AG09319 (cell line): ENCODE results near the gene NAB1.

ENCODE experiments used
- DNase-seq: peaks from one replicate; pipeline ENCODE4 v3.0.0-alpha.2; 2010; ENCODE audit warnings: low read depth; ENCODE audit errors: extremely low read depth
- TF ChIP-seq, protein P1 (sequence below): IDR thresholded peaks from 2 replicates; pipeline ENCODE4 v1.5.1; 2011; ENCODE audit warnings: low read depth, mild to moderate bottlenecking, inconsistent platforms, low read length, moderate library complexity

Gene NAB1

DNA sequence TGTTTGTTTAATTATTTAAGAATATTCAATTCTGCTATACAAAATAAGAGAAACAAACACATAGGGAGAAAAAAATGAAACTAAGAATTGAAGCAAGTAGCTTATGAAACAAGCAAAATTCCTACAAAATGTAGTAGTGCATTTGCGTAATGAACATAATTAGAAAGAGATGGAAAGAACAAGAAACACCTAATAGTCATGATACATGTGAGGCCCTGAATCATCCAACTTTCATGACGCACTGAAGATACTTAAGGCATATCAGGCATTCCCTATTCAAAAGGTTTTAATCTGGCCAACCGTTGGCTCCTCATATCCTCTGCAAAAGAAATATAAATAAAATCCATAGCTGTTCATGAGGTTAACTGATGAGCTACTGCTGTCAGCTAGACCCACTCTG, 14.5 kb upstream of the NAB1 start:
- DNase-seq, result peak; percentile 72
- TF ChIP-seq, protein P1, sequence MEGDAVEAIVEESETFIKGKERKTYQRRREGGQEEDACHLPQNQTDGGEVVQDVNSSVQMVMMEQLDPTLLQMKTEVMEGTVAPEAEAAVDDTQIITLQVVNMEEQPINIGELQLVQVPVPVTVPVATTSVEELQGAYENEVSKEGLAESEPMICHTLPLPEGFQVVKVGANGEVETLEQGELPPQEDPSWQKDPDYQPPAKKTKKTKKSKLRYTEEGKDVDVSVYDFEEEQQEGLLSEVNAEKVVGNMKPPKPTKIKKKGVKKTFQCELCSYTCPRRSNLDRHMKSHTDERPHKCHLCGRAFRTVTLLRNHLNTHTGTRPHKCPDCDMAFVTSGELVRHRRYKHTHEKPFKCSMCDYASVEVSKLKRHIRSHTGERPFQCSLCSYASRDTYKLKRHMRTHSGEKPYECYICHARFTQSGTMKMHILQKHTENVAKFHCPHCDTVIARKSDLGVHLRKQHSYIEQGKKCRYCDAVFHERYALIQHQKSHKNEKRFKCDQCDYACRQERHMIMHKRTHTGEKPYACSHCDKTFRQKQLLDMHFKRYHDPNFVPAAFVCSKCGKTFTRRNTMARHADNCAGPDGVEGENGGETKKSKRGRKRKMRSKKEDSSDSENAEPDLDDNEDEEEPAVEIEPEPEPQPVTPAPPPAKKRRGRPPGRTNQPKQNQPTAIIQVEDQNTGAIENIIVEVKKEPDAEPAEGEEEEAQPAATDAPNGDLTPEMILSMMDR, result no peak

DNA sequence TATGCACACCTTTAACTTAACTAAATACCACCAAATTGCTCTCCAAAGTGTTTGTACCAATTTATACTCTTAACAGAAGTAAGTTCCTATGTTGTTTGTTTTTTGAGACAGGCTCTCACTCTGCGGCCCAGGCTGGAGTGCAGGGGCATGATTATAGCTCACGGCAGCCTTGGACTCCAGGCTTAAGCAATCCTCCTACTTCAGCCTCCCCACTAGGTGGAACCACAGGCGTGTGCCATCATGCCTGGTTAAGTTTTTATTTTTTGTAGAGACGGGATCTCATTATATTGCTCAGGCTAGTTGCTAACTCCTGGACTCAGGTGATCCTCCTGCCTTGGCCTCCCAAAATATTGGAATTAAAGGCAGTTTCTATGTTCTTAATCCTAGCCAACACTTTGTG, 13.1 kb upstream of the NAB1 start:
- no peak for DNase-seq
- TF ChIP-seq, protein P1, result no peak

DNA sequence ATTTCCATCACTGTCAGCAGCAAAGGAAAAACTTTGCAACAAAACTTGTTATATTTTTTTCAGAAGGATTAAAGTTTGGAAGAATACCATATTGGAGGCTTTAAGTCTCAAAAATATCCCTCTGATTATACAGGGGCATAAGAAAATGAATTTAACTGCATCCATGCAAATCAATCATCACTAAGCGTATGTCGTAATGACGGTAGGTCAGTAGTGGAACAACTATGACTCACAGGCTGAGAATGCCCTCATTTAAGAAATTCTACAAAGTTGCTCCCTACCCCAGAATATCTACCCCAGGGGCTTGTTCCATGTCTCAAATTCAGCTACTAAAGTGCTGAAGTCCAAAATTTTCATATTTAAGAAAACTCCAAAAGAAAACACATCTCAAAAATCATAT, 12.5 kb upstream of the NAB1 start:
- no peak for DNase-seq
- TF ChIP-seq, protein P1, result no peak

DNA sequence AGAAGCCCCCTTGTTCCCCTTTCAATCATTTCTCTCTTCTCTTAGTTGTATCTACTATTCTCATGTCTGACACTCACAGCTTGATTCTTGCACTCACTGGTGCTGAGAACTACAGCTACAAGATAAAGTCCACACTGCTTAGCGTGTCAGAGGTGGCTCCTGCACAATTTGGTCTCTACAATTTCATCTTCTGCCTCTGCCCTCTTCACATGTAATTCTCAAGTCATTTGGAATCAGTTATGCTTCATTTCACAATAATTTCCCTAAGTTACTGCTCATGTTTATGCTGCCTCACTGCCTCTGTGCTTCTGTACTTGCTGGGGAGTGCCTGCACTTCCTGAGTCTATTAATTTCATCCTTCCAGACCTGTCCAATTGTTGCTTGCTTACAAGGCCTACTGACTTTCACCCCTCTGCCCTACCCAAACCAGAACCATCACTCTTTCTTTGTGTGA, 11.6 kb upstream of the NAB1 start:
- no peak for DNase-seq
- TF ChIP-seq, protein P1, result no peak

DNA sequence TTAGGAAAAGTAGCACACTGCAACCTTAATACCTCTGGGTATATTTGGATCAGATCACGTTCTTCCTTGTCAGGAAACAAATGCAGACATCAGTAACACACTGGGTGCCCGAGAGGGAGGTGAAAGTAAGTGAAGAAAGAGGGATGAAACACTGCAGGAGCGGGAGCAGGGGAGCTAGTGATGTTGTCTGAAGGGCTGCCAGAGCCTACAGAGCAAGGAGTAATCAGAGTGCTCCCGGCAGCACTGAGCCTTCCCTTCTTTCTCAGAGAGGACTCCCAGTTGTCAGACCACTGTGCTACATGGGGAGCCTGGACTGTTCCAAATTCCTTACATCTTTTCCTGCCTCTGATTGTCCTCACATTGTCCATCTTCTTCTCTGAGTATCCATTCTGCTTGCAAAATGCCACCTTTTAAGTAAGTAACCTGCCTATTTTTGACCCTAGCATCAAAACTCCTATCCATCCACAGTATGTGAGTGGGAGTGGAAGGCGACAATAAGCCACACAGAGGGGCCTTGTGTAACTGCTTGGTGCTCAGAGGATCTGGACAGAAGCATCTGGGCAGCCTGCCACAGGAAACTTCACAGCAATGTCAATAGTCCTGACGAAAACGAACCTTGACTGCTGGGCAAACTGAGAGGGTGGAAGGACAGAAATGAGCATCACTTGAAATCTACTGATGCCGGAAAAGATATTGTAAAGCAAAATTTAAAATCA, 10.8 kb upstream of the NAB1 start:
- no peak for DNase-seq
- TF ChIP-seq, protein P1, result no peak

DNA sequence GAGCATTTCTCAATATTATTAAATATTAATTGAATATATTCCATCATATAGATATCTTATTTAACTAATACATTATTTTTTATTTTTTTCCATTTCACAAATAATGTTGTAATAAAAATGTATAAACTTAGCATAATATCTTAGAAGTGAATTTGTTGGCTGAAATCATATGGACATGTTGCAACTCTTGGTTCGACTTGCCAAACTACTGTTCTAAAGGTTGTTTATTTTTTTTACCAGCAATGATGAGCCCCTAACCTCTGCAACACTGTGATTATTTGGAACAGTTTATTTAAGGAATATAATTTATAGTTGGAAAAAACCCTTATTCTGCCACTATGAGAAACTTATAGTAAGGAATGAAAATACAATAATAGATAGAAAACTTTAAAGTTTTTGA, 8.8 kb upstream of the NAB1 start:
- DNase-seq, result no peak
- TF ChIP-seq, protein P1, result no peak

DNA sequence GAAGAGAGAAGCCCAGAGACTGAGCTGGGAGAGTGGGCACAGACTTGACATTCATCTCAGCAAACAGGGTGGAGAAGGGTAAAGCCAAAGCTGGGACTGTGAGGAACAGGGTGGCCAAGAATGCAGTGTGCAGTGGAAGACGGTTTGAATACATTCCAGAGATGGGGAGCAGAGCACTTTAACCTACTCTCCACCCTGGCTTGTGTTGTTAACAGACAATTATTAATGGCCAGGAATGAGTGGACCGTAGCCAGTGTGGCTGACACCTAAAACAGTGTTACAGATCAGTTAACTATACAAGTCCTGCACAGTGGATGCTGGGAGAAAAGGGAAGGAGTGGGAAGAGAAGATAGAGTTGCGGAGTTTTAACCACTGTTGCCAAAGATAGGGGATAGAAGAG, 7.4 kb upstream of the NAB1 start:
- no peak for DNase-seq
- TF ChIP-seq, protein P1, result no peak
